ENCODE results near the gene ARIH1. TPM values are rescaled to one million over a fixed set of nuclear protein-coding genes. Genes with fewer than 3 reads are reported as not detected.

ARIH1 gene
- total RNA-seq, 2 experiments from 2014 or later = 170 to 175 TPM

DNA sequence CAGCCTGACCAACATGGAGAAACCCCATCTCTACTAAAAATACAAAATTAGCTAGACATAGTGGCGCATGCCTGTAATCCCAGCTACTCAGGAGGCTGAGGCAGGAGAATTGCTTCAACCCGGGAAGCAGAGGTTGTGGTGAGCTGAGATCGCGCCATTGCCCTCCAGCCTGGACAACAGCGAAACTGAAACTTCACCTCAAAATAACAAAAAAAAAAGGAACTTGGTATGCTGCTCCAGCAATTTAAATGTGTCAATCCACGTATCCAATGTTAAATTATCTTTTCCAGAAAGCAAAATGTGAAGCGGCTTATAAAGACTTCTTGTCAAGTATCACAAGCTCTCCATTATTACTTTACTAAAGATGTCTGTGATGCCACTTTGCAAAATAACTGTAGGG lies 9.9 kb upstream of the ARIH1 start:
- ChIA-PET POLR2A (interaction anchor here (1.6 kb wide), 1 partner anchor 10 kb away, joined by 14 read pairs; the partner anchor contains the start of gene ARIH1), CTCF (interaction anchor here (1.8 to 2.3 kb wide), 2 partner anchors 9 to 10 kb away, joined by 6 read pairs; no protein-coding TSS in a partner anchor)
- no peaks in the 10 kb centered on the region for H3K27me3 Mint-ChIP-seq
- no peaks in the 10 kb centered on the region for H3K9me3 Mint-ChIP-seq
- H3K4me3 Mint-ChIP-seq = no peak overlapping the region
- DNase-seq = no peak
- intact Hi-C loops (cut with micrococcal nuclease) = no loop called here
- no peak for ATAC-seq
- H3K4me1 Mint-ChIP-seq (ENCODE audit: low read depth) = peaks cover 10% of the 10 kb centered on the region
- H3K27ac Mint-ChIP-seq = no peak overlapping the region
- H3K36me3 Mint-ChIP-seq (ENCODE audit: low read depth) = no peaks in the 10 kb centered on the region
- TF ChIP-seq, protein P1, sequence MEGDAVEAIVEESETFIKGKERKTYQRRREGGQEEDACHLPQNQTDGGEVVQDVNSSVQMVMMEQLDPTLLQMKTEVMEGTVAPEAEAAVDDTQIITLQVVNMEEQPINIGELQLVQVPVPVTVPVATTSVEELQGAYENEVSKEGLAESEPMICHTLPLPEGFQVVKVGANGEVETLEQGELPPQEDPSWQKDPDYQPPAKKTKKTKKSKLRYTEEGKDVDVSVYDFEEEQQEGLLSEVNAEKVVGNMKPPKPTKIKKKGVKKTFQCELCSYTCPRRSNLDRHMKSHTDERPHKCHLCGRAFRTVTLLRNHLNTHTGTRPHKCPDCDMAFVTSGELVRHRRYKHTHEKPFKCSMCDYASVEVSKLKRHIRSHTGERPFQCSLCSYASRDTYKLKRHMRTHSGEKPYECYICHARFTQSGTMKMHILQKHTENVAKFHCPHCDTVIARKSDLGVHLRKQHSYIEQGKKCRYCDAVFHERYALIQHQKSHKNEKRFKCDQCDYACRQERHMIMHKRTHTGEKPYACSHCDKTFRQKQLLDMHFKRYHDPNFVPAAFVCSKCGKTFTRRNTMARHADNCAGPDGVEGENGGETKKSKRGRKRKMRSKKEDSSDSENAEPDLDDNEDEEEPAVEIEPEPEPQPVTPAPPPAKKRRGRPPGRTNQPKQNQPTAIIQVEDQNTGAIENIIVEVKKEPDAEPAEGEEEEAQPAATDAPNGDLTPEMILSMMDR (IDR thresholded peaks at IDR 0.05) = no peak

DNA sequence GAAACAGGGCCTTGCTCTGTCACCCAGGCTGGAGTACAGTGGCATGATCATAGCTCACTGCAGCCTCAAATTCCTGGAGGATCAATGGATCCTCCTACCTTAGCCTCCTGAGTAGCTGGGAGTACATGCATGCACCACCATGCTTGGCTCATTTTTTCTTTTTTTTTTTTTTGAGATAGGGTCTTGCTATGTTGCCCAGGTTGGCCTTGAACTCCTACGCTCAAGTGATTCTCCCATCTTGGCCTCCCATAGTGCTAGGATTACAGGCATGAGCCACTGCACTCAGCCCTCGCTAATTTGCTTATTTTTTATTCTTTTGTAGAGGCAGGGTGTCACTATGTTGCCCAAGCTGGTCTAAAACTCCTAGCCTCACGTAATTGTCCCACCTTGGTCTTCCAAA lies 6.0 kb upstream of the ARIH1 start:
- no peaks in the 10 kb centered on the region for H3K36me3 Mint-ChIP-seq (ENCODE audit: low read depth)
- TF ChIP-seq, protein P1 (IDR thresholded peaks at IDR 0.05) = no peak
- no peak for ATAC-seq
- ChIA-PET POLR2A (interaction anchor here (0.7 kb wide), 1 partner anchor 92 kb away, joined by 4 read pairs; the partner anchor contains the start of gene HEXA), CTCF (no interaction called here)
- no peaks in the 10 kb centered on the region for H3K9me3 Mint-ChIP-seq
- intact Hi-C loops (cut with micrococcal nuclease) = no loop called here
- no peaks in the 10 kb centered on the region for H3K27me3 Mint-ChIP-seq
- H3K27ac Mint-ChIP-seq = no peak overlapping the region
- no peak overlapping the region for H3K4me3 Mint-ChIP-seq
- H3K4me1 Mint-ChIP-seq (ENCODE audit: low read depth) = peaks cover 7% of the 10 kb centered on the region
- no peak for DNase-seq

DNA sequence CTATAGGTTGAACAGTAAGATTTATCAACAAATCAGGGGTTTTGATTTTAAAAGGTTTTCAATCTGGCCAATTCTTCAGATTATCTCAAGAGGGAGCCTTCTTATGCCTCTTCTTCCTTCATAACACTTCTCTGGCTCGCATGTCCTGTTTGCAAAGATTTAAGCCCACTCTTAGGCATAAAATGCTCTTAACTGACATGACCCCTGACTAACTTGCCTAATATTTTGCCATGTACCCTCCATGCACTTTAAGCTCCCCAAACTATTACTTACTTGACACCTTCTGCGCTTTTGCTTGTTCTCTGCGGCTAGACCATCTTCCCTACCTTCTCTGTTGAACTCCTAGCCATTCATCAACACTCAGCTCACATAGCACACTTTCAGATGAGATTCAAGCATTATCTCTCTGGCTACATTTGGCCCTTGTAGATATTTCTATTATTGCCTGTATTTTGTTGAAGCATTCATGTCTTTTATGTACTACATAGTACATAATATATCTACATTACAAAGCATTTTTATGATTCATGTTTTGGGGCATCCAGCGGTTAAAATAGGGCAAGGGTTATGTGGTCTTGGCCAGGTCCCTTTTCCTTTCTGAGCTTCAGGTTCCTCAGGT lies 1.0 kb upstream of the ARIH1 start:
- Mint-ChIP-seq H3K36me3 (ENCODE audit: low read depth) (peaks cover 27% of the 10 kb centered on the region), H3K27me3 (no peaks in the 10 kb centered on the region), H3K9me3 (no peaks in the 10 kb centered on the region), H3K4me1 (ENCODE audit: low read depth) (peaks cover 25% of the 10 kb centered on the region), H3K27ac (peak overlapping the region; percentile 87), H3K4me3 (peak overlapping the region; percentile 97)
- intact Hi-C loops (cut with micrococcal nuclease) = no loop called here
- no peak for DNase-seq
- TF ChIP-seq, protein P1 (IDR thresholded peaks at IDR 0.05) = peak; percentile 9
- ATAC-seq = no peak
- ChIA-PET POLR2A (interaction anchor here (0.6 to 3.6 kb wide), 16 partner anchors 9 to 245 kb away, joined by 3 to 20 read pairs (median 4); partner anchors contain the start of gene HEXA), CTCF (interaction anchor here (0.7 to 1.7 kb wide), 8 partner anchors 9 to 198 kb away, joined by 3 to 10 read pairs (median 4); no protein-coding TSS in a partner anchor)

DNA sequence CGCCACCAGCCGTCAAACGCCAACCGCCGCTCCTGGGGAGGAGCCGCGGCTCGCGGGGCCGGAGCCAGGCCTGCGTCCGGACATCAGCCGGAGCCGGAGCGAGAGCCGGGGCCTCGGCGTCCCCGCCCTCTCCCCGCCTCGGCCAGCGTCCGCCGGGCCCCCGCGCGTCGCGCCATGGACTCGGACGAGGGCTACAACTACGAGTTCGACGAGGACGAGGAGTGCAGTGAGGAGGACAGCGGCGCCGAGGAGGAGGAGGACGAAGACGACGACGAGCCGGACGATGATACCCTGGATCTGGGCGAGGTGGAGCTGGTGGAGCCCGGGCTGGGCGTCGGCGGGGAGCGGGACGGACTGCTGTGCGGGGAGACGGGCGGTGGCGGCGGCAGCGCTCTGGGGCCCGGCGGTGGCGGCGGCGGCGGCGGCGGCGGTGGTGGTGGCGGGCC lies 359 bp downstream of the ARIH1 start:
- ChIA-PET CTCF (interaction anchor here (0.7 to 1.0 kb wide), 2 partner anchors 9 to 13 kb away, joined by 3 read pairs; no protein-coding TSS in a partner anchor), POLR2A (interaction anchor here (0.5 to 3.6 kb wide), 11 partner anchors 10 to 390 kb away, joined by 3 to 20 read pairs (median 4); partner anchors contain the start of gene HEXA)
- Mint-ChIP-seq H3K9me3 (no peaks in the 10 kb centered on the region), H3K27me3 (no peaks in the 10 kb centered on the region), H3K4me1 (ENCODE audit: low read depth) (peaks cover 34% of the 10 kb centered on the region), H3K4me3 (peak overlapping the region; percentile 97), H3K36me3 (ENCODE audit: low read depth) (peaks cover 40% of the 10 kb centered on the region), H3K27ac (peak overlapping the region; percentile 87)
- TF ChIP-seq, protein P1 (IDR thresholded peaks at IDR 0.05) = no peak
- no peak for ATAC-seq
- intact Hi-C loops (cut with micrococcal nuclease) = no loop called here
- no peak for DNase-seq
